H9 (cell line): Measurements from ENCODE around the gene EFNA5. TPM values are rescaled to one million over a fixed set of nuclear protein-coding genes. Genes with fewer than 3 reads are reported as not detected.

Source experiments
- DNase-seq: peaks from one replicate; pipeline ENCODE4 v3.0.0-alpha.2; 2017
- H2AFZ ChIP-seq: one replicate; pipeline ENCODE4 v1.6.1; 2013; ENCODE audit warnings: mild to moderate bottlenecking, low read length, control low read depth, moderate library complexity
- H2AK5ac ChIP-seq: 2 replicates; pipeline ENCODE4 v1.6.1; 2013; ENCODE audit warnings: low read length, control low read depth, mixed read lengths; ENCODE audit not compliant: insufficient read length
- H2BK120ac ChIP-seq: one replicate; pipeline ENCODE4 v1.6.1; 2013; ENCODE audit warnings: low read depth, mild to moderate bottlenecking, low read length, control low read depth, inconsistent platforms; ENCODE audit not compliant: poor library complexity, severe bottlenecking
- H2BK12ac ChIP-seq: 2 replicates; pipeline ENCODE4 v1.6.1; 2013; ENCODE audit warnings: low read length, control low read depth, mixed read lengths, low read depth; ENCODE audit not compliant: insufficient read length
- H2BK15ac ChIP-seq: 2 replicates; pipeline ENCODE4 v1.6.1; 2013; ENCODE audit warnings: low read depth, low read length, control low read depth
- H2BK20ac ChIP-seq: one replicate; pipeline ENCODE4 v1.6.1; 2013; ENCODE audit warnings: low read depth, mild to moderate bottlenecking, low read length, control low read depth, inconsistent platforms; ENCODE audit not compliant: poor library complexity, severe bottlenecking
- H2BK5ac ChIP-seq: 2 replicates; pipeline ENCODE4 v1.6.1; 2013; ENCODE audit warnings: low read length, control low read depth, mixed read lengths; ENCODE audit not compliant: insufficient read length
- H3K14ac ChIP-seq: 2 replicates; pipeline ENCODE4 v1.6.1; 2013; ENCODE audit warnings: low read length, control low read depth; ENCODE audit not compliant: insufficient read depth
- H3K18ac ChIP-seq: 2 replicates; pipeline ENCODE4 v1.6.1; 2013; ENCODE audit warnings: low read depth, mild to moderate bottlenecking, mixed read lengths, low read length, control low read depth; ENCODE audit not compliant: insufficient read length
- H3K23ac ChIP-seq: 2 replicates; pipeline ENCODE4 v1.6.1; 2013; ENCODE audit warnings: low read length, control low read depth, mixed read lengths, low read depth; ENCODE audit not compliant: insufficient read length
- H3K23me2 ChIP-seq: 2 replicates; pipeline ENCODE4 v1.6.1; 2013; ENCODE audit warnings: low read depth, mild to moderate bottlenecking, mixed read lengths, low read length, control low read depth; ENCODE audit not compliant: insufficient read length, poor library complexity, severe bottlenecking
- H3K27ac ChIP-seq: 2 replicates; pipeline ENCODE4 v1.5.1; 2013; ENCODE audit warnings: low read length, control low read depth, mixed read lengths, low read depth; ENCODE audit not compliant: insufficient read length
- H3K27me3 ChIP-seq: 2 replicates; pipeline ENCODE4 v1.6.1; 2013; ENCODE audit warnings: low read length, control low read depth, inconsistent platforms; ENCODE audit not compliant: insufficient read depth
- H3K4ac ChIP-seq: 2 replicates; pipeline ENCODE4 v1.6.1; 2013; ENCODE audit warnings: low read depth, mild to moderate bottlenecking, control low read depth, inconsistent platforms, low read length, moderate library complexity
- H3K4me1 ChIP-seq: 2 replicates; pipeline ENCODE4 v1.6.1; 2013; ENCODE audit warnings: low read length, control low read depth, inconsistent platforms; ENCODE audit not compliant: insufficient read depth
- H3K4me2 ChIP-seq: 2 replicates; pipeline ENCODE4 v1.6.1; 2013; ENCODE audit warnings: low read length, control low read depth, mixed read lengths; ENCODE audit not compliant: insufficient read length, insufficient read depth
- H3K56ac ChIP-seq: 2 replicates; pipeline ENCODE4 v1.6.1; 2013; ENCODE audit warnings: low read depth, mild to moderate bottlenecking, mixed read lengths, low read length, control low read depth; ENCODE audit not compliant: insufficient read length
- H3K79me1 ChIP-seq: 2 replicates; pipeline ENCODE4 v1.6.1; 2013; ENCODE audit warnings: low read depth, mild to moderate bottlenecking, moderate library complexity, low read length, control low read depth, inconsistent platforms; ENCODE audit not compliant: insufficient read depth, poor library complexity, severe bottlenecking
- H3K79me2 ChIP-seq: 2 replicates; pipeline ENCODE4 v1.6.1; 2013; ENCODE audit warnings: low read length, control low read depth, inconsistent platforms; ENCODE audit not compliant: insufficient read depth
- H3K9ac ChIP-seq: 2 replicates; pipeline ENCODE4 v1.6.1; 2013; ENCODE audit warnings: low read length, control low read depth, mixed read lengths; ENCODE audit not compliant: insufficient read length; ENCODE audit errors: extremely low read depth
- H3K9me3 ChIP-seq: one replicate; pipeline ENCODE4 v1.6.1; 2013; ENCODE audit warnings: low read depth, low read length, inconsistent platforms; ENCODE audit not compliant: control insufficient read depth
- H3T11ph ChIP-seq: one replicate; pipeline ENCODE4 v1.6.1; 2013; ENCODE audit warnings: mild to moderate bottlenecking, low read length, control low read depth, inconsistent platforms
- H4K20me1 ChIP-seq: one replicate; pipeline ENCODE4 v1.6.1; 2013; ENCODE audit not compliant: control insufficient read depth, insufficient read length, insufficient read depth
- H4K5ac ChIP-seq: 2 replicates; pipeline ENCODE4 v1.6.1; 2013; ENCODE audit warnings: low read depth, mild to moderate bottlenecking, mixed read lengths, low read length, control low read depth; ENCODE audit not compliant: insufficient read length
- H4K8ac ChIP-seq: replicated peaks from 2 replicates; pipeline ENCODE4 v1.6.1; 2013; ENCODE audit warnings: low read length, control low read depth, mixed read lengths, low read depth; ENCODE audit not compliant: insufficient read length
- H4K91ac ChIP-seq: 2 replicates; pipeline ENCODE4 v1.6.1; 2013; ENCODE audit warnings: low read depth, mild to moderate bottlenecking, moderate library complexity, mixed read lengths, low read length, control low read depth; ENCODE audit not compliant: insufficient read length
- H3K27ac Mint-ChIP-seq, 3 experiments: 2 replicates in 2 of 3; 3 replicates in 1 of 3; pipeline ENCODE4 v1.8.0; 2020 to 2021; ENCODE audit warnings: mixed read lengths in 3 of 3, mild to moderate bottlenecking in 1 of 3, moderate library complexity in 1 of 3
- H3K27me3 Mint-ChIP-seq: 2 replicates; pipeline ENCODE4 v1.8.0; 2021; ENCODE audit warnings: low read depth, mild to moderate bottlenecking, moderate library complexity, mixed read lengths
- H3K36me3 Mint-ChIP-seq, 3 experiments: 2 replicates in 2 of 3; 3 replicates in 1 of 3; pipeline ENCODE4 v1.8.0; 2020 to 2021; ENCODE audit warnings: low read depth in 3 of 3, mixed read lengths in 3 of 3; ENCODE audit not compliant: insufficient read depth in 1 of 3
- H3K4me1 Mint-ChIP-seq, 2 experiments: 2 replicates each; pipeline ENCODE4 v1.8.0; 2020; ENCODE audit warnings: mixed read lengths in 2 of 2
- H3K4me3 Mint-ChIP-seq, 2 experiments: 2 replicates in 1 of 2; 3 replicates in 1 of 2; pipeline ENCODE4 v1.8.0; 2020 to 2021; ENCODE audit warnings: mild to moderate bottlenecking in 2 of 2, mixed read lengths in 2 of 2, moderate library complexity in 1 of 2
- H3K9me3 Mint-ChIP-seq, 2 experiments: 2 replicates in 1 of 2; 3 replicates in 1 of 2; pipeline ENCODE4 v1.8.0; 2020; ENCODE audit warnings: mild to moderate bottlenecking in 2 of 2, mixed read lengths in 2 of 2, moderate library complexity in 1 of 2
- WGBS: extraction: QIAGEN DNeasy Blood & Tissue Kit; methylation state at CpG from one replicate; pipeline ENCODE4 v1.1.7; 2013; ENCODE audit warnings: missing lambda C conversion rate, low lambda C conversion rate, mixed read lengths; ENCODE audit not compliant: insufficient read length; ENCODE audit errors: extremely low coverage; 5-methylcytosine and 5-hydroxymethylcytosine counted together
- total RNA-seq: library from RNA; stranded (reverse); gene quantifications from 2 replicates; pipeline ENCODE4 v1.2.1, GENCODE V29; 2021
- TF ChIP-seq, protein P1 (sequence below): fragments of 200-600 bp; sonication (generic); conservative IDR thresholded peaks from 3 replicates; pipeline ENCODE4 v1.8.0; 2021; ENCODE audit warnings: antibody characterized with exemption, mild to moderate bottlenecking

Gene EFNA5
- total RNA-seq, 1 experiment from 2014 or later: 20.4 TPM

GRCh38 chr5:107474716-107475489 lies 195.8 kb downstream of the EFNA5 start:
- Histone ChIP-seq H4K8ac (no peak overlapping the region), H3K27ac (no peak overlapping the region), H3K23me2 (no peaks in the 10 kb centered on the region), H3K14ac (no peak overlapping the region), H3T11ph (no peak overlapping the region), H3K4me1 (peaks cover 17% of the 10 kb centered on the region), H3K79me1 (no peaks in the 10 kb centered on the region), H3K23ac (no peak overlapping the region), H3K4ac (no peak overlapping the region), H2BK5ac (no peak overlapping the region), H3K79me2 (no peaks in the 10 kb centered on the region), H2BK20ac (no peak overlapping the region), H4K5ac (no peak overlapping the region), H2BK15ac (no peak overlapping the region), H2AK5ac (no peak overlapping the region), H3K9ac (no peak overlapping the region), H4K91ac (no peak overlapping the region), H3K4me2 (no peak overlapping the region), H4K20me1 (no peaks in the 10 kb centered on the region), H2BK12ac (no peak overlapping the region), H3K27me3 (no peaks in the 10 kb centered on the region), H3K56ac (no peak overlapping the region), H3K9me3 (no peaks in the 10 kb centered on the region), H2AFZ (no peak overlapping the region), H2BK120ac (no peak overlapping the region), H3K18ac (no peak overlapping the region)
- Mint-ChIP-seq H3K27ac (peak overlapping the region in 2 of 3 experiments; percentile 49 to 55; a peak in 2 of 7 replicates), H3K4me1 (peaks cover 78 to 79% of the 10 kb centered on the region in 2 experiments), H3K9me3 (no peaks in the 10 kb centered on the region), H3K36me3 (no peaks in the 10 kb centered on the region), H3K4me3 (no peak overlapping the region), H3K27me3 (no peaks in the 10 kb centered on the region)
- no CpG with 5 or more reads among the region's 4 CpGs for WGBS
- DNase-seq: no peak
- TF ChIP-seq, protein P1, sequence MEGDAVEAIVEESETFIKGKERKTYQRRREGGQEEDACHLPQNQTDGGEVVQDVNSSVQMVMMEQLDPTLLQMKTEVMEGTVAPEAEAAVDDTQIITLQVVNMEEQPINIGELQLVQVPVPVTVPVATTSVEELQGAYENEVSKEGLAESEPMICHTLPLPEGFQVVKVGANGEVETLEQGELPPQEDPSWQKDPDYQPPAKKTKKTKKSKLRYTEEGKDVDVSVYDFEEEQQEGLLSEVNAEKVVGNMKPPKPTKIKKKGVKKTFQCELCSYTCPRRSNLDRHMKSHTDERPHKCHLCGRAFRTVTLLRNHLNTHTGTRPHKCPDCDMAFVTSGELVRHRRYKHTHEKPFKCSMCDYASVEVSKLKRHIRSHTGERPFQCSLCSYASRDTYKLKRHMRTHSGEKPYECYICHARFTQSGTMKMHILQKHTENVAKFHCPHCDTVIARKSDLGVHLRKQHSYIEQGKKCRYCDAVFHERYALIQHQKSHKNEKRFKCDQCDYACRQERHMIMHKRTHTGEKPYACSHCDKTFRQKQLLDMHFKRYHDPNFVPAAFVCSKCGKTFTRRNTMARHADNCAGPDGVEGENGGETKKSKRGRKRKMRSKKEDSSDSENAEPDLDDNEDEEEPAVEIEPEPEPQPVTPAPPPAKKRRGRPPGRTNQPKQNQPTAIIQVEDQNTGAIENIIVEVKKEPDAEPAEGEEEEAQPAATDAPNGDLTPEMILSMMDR: no peak
